ENCODE results near the gene KIF7.
A peak's percentile ranks its signal among the peaks of the same experiment; 100 is the strongest.
"Not testable (repeated sequence)": the region's sequence is repeated elsewhere in the genome, so short reads cannot be mapped to it uniquely, and the experiment has no call there.

The KIF7 gene

DNA sequence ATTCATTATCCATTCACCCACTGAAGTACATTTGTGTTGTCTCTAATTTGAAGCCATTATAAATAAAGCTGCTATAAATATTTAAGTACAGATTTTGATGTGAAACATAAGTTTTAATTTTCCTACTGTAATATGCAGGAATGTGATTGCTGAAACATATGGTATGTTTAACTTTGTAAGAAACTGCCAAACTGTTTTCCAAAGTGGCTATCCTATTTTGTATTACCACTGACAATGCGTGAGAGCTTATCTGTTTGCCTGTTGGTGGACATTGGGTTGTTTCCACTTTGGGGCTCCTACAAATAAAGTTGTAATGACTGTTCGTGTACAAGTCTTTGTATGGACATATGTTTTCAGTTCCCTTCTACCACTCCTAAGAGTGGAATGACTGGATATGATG lies 37.8 kb upstream of the KIF7 start:
- Histone ChIP-seq H3K4me3 (replicated peaks; ENCODE audit: low read depth, low read length) (no peak overlapping the region), H3K27me3 (replicated peaks; ENCODE audit: control insufficient read depth, insufficient read depth, low read length) (no peaks in the 10 kb centered on the region), H3K36me3 (ENCODE audit: control insufficient read depth, insufficient read depth, low read length) (no peaks in the 10 kb centered on the region)
- TF ChIP-seq, protein P1, sequence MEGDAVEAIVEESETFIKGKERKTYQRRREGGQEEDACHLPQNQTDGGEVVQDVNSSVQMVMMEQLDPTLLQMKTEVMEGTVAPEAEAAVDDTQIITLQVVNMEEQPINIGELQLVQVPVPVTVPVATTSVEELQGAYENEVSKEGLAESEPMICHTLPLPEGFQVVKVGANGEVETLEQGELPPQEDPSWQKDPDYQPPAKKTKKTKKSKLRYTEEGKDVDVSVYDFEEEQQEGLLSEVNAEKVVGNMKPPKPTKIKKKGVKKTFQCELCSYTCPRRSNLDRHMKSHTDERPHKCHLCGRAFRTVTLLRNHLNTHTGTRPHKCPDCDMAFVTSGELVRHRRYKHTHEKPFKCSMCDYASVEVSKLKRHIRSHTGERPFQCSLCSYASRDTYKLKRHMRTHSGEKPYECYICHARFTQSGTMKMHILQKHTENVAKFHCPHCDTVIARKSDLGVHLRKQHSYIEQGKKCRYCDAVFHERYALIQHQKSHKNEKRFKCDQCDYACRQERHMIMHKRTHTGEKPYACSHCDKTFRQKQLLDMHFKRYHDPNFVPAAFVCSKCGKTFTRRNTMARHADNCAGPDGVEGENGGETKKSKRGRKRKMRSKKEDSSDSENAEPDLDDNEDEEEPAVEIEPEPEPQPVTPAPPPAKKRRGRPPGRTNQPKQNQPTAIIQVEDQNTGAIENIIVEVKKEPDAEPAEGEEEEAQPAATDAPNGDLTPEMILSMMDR (IDR thresholded peaks at IDR 0.05; ENCODE audit: insufficient read depth, low read length, poor library complexity, severe bottlenecking) = no peak
- DNase-seq (ENCODE audit: extremely low read depth, insufficient read length) = no peak

DNA sequence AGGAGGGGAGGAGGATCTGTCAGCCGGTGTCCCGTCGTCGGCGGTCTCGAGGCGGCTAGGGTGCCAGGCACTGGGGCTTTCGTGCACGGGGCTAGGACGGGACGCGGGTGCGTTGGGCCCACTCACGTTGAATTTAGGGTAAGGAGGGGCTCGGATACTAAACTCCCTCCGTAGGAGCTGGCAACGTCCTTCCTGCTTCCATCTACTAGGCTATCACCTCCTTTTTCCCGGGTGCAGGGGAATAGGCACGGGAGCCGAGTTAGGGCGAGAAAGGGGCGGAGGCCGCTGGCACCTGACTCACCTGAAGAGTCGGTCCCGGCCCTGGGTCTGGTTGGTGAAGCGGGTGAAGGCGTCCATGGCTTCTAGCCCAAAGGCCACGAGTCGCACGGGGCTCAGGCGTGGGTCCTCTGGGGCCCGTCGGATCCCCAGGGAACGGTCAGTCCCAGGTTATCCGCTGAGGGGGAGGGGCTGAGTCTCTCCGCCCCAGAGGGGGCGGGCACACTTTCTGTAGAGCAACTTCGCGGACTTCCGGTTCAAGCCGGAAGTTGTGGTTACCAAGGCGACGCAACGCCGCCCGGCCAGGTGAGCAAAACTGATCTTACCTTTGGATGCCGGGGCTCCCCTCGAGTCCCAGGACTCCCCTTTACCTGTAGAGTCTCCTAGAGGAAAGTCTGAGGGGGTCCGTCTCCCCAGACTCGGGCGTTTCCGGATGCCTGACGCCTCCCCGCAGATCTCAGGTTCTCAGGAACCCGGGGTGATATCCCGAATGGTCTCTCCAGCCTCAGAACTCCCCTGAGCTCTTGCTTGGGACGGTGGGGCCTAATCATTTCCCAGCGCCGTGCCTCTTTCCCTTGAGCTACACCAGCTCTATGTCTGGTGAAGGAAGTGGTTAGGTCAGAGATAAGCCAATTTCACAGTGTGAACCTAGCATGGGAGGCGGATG lies 35.3 kb upstream of the KIF7 start, which contains the start of the genes PEX11A and WDR93:
PEX11A (minus strand) TSS at position 479 of the 943 bp plus-strand sequence; CDS start at position 357, 122 bp downstream.
WDR93 (plus strand) TSS at position 536 of the 943 bp plus-strand sequence. CDS start 10,936 bp downstream, outside the sequence.
- TF ChIP-seq, protein P1 (IDR thresholded peaks at IDR 0.05; ENCODE audit: insufficient read depth, low read length, poor library complexity, severe bottlenecking) = no peak
- Histone ChIP-seq H3K4me3 (replicated peaks; ENCODE audit: low read depth, low read length) (peak within 1 kb of the TSS; percentile 82), H3K27me3 (replicated peaks; ENCODE audit: control insufficient read depth, insufficient read depth, low read length) (no peaks in the 10 kb centered on the region), H3K36me3 (ENCODE audit: control insufficient read depth, insufficient read depth, low read length) (no peaks in the 10 kb centered on the region)
- peak; percentile 81 for DNase-seq (ENCODE audit: extremely low read depth, insufficient read length)

DNA sequence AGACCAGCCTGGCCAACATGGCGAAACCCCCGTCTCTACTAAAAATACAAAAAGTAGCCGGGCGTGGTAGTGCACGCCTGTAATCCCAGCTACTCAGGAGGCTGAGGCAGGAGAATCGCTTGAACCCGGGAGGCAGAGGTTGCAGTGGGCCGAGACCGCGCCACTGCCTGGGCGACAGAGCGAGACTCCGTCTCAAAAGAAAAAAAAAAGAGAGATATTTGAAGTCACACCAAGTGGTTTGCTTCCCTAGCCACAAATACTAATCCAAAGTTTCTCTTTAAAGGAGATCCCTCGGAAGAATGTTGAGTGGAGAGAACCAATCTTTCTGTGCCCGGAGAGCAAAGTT lies 34.6 kb upstream of the KIF7 start:
- not testable (repeated sequence) for DNase-seq (ENCODE audit: extremely low read depth, insufficient read length); H3K36me3 ChIP-seq (ENCODE audit: control insufficient read depth, insufficient read depth, low read length); H3K27me3 ChIP-seq (replicated peaks; ENCODE audit: control insufficient read depth, insufficient read depth, low read length)
- peak overlapping the region; percentile 82 for H3K4me3 ChIP-seq (replicated peaks; ENCODE audit: low read depth, low read length)

- Histone ChIP-seq H3K36me3 (ENCODE audit: control insufficient read depth, insufficient read depth, low read length) (no peaks in the 10 kb centered on the region), H3K4me3 (replicated peaks; ENCODE audit: low read depth, low read length) (no peak overlapping the region), H3K27me3 (replicated peaks; ENCODE audit: control insufficient read depth, insufficient read depth, low read length) (no peaks in the 10 kb centered on the region)
- TF ChIP-seq, protein P1 (IDR thresholded peaks at IDR 0.05; ENCODE audit: insufficient read depth, low read length, poor library complexity, severe bottlenecking) = no peak
- DNase-seq (ENCODE audit: extremely low read depth, insufficient read length) = no peak
Measured at GRCh38 chr15:89686522-89686921, 31.3 kb upstream of the KIF7 start.

DNA sequence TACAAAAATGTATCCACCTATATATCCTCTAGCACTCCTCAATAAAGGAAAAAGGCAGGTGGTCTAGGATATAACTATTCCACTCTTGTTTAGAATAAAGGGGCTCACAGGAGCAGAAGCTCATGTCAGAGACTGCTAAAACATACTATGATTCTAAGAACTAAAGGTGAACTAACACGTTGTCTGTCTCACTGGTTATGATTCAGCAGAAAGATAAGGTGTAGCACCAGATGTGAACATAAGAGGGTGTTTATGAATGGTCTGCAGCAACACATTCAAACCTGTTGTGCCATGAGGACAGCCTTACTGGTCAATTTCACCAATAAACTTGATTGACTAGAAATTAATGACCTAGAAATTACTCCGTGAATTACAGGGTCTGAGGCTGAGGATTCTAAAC lies 30.7 kb upstream of the KIF7 start:
- no peaks in the 10 kb centered on the region for H3K36me3 ChIP-seq (ENCODE audit: control insufficient read depth, insufficient read depth, low read length)
- no peak for DNase-seq (ENCODE audit: extremely low read depth, insufficient read length)

GRCh38 chr15:89681146-89681545 lies 25.9 kb upstream of the KIF7 start:
- no peaks in the 10 kb centered on the region for H3K36me3 ChIP-seq (ENCODE audit: control insufficient read depth, insufficient read depth, low read length)
- H3K27me3 ChIP-seq (replicated peaks; ENCODE audit: control insufficient read depth, insufficient read depth, low read length) = no peaks in the 10 kb centered on the region
- H3K4me3 ChIP-seq (replicated peaks; ENCODE audit: low read depth, low read length) = no peak overlapping the region
- TF ChIP-seq, protein P1 (IDR thresholded peaks at IDR 0.05; ENCODE audit: insufficient read depth, low read length, poor library complexity, severe bottlenecking) = no peak
- no peak for DNase-seq (ENCODE audit: extremely low read depth, insufficient read length)

More for the DNA sequence above, 30.7 kb upstream of the KIF7 start:
- TF ChIP-seq, protein P1 (IDR thresholded peaks at IDR 0.05; ENCODE audit: insufficient read depth, low read length, poor library complexity, severe bottlenecking) = no peak
- no peaks in the 10 kb centered on the region for H3K27me3 ChIP-seq (replicated peaks; ENCODE audit: control insufficient read depth, insufficient read depth, low read length)
- H3K4me3 ChIP-seq (replicated peaks; ENCODE audit: low read depth, low read length) = no peak overlapping the region
